CD4-positive, alpha-beta T cell treated with Interleukin-4 for 1 hour (primary cell): Measurements from ENCODE around the gene PREP.
"Not testable (repeated sequence)": the region's sequence is repeated elsewhere in the genome, so short reads cannot be mapped to it uniquely, and the experiment has no call there.

ENCODE experiments used
- DNase-seq, 2 donors: peaks; one replicate each; pipeline ENCODE4 v3.0.0-alpha.2; 2020 to 2022

The PREP gene

DNA sequence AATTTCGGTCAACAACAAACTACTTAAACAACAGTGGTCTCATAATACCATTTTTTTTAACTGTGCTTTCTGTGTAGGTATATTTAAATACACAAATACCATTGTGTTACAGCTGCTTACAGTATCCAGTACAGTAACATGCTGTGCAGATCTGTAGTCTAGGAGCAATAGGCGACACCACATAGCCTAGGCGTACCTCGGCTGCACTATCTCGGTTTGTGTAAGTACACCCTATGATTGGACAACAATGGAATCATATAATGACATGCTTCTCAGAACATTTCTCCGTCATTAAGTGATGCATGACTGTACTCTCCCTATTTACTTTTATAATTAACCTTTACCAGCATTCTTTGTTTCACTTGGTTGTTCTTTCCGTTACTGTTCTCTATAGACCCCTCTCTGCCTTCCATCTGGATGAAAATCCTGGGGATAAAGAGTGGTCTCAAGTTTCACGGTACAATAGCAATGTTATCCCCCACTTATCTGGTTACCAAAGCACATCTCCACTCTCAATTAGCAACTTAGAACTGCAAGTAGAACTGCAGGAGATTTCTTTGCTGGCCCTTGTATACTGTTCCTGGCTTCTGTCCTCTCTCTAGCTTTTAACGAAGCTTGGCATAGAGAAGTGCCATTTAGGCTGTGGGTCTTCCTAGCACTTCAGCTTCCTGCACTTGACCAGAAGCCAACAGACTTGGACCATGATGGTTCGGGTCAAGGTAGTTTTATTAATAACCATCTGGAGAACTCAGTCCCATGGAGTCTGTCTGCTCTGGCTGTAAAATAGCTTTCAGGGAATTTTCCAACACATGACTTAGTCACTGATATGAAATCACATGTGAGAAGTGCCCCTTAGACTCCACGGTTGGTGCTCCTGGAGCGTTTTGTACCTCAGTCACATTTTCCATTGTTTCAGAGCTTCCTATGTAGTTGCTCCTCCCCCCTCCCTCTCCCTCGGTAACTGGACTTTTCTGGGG lies 142.7 kb downstream of the PREP start:
- DNase-seq: no peak

DNA sequence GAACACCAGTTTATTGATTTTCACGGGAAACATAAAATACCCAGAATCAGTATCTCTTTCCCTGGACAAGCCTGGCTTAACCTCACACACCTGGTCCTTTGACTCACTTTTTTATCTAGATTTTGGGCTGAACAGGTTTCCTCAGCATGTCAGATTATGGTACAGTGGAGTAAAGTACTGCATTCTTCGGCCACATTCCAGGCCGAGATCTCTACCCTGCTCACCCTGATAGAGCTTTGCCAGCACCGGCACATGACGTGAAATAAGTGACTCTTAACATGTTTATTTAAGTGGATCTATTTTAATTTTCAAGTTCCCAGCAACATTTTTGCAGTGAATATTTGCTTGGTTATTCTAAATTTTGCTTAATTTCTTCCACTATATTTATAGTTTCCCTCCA lies 144.1 kb downstream of the PREP start:
- no peak for DNase-seq

DNA sequence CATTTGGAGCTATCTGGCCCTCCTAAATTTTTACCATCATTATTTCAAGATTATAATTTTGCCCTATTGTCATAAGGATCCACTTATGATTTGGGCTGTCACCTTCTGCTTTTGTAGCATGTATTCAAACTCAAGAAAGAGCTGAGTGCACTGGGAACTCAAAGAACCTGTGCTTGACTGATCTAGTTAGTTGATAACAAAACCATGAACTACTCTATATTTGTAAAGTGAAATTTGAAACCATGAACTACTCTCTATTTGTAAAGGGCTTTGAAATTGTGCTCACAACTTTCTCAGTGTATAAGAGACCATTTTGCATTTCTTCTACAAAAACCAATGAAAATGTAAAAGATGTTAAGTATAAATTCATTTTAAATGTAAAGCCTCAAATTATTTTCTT lies 145.5 kb downstream of the PREP start:
- no peak for DNase-seq

DNA sequence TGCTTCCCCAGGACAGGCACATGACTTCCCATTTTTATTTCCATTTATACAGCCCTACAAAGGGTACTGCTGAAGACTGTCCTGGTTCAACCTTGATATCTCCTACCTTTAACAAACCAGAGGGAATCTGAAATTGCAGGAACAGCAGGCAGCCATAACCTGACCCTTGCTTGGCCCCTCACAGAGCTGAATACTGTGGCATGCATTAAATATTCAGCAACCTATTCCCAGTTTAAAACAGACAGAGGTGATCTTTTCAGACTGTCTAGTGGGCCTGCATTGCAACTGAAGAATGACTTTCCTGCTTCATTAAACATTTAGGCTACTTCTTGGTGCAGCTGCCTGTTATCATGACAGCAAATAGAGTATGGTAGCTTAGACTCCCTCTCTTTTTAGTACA lies 146.3 kb downstream of the PREP start:
- DNase-seq: no peak

DNA sequence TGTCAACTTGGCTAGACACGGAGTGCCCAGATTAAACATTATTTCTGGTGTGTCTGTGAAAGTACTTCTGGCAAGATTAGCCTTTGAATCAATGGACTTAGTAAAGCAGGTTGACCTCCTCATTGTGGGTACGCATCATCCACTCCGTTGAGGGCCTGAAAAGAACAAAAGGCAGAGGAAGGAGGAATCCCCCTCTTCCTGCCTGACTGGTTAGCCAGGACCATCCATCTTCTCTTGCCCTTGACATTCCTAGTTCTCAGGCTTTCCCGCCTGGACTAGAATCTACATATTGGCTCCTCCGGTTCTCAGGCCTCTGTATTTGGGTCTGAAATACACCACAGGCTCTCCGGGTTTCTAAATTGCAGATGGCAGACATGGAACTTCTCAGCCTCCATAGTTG lies 149.1 kb downstream of the PREP start:
- no peak for DNase-seq

DNA sequence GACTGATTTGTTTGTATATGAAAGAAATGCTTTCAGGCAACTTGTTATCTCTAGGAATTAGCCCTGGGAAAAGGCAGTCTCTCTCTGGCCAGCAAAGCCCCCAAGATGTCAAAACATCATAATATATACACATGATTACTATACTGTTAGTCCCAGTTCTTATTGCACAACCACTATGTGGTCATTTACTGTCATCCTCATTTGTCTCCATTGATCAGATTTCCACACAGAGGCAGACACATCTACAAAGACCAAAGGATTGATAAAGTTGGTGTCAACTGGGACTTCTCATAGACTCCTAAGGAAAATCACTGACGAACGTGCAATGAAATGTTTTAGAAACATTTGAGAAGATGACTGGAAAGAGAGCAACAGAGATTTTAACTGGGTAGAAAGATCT lies 151.2 kb downstream of the PREP start:
- no peak for DNase-seq

DNA sequence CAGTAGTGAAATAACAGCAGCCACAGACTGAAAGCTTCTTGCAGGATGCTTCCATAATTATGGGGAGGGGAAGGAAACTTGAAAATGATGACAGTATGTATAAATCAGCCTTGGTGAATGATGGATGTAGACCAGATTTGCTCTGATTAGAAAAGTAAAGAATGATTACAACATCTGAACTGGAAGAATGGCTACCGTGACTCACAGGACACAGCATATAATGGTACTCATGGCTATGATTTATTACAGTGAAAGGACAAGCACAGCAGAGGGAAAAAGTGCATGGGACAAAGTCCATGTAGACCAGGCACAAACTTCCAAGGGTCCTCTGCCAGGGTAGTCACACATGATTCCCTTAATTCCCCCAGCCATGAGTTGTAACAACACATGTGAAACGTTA lies 152.3 kb downstream of the PREP start:
- DNase-seq: no peak

DNA sequence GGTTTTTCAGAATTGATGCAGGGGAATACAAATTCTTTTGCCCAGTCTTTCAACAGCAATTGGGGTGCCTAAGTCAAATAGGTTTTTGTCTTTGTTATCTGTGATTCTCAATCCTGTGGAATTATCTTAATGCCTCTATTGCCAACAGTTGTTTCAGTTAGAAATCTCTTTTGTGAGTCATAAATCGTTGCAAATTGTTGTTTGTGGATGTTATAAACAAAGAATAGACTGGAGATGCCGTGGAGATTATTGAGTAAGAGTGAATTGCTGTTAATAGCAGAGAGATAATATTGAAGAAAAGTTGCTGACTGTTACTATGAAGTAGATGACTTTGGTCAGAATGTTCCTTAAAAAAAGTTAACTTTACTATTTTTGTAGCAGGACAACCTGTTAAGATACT lies 159.4 kb downstream of the PREP start:
- no peak for DNase-seq

DNA sequence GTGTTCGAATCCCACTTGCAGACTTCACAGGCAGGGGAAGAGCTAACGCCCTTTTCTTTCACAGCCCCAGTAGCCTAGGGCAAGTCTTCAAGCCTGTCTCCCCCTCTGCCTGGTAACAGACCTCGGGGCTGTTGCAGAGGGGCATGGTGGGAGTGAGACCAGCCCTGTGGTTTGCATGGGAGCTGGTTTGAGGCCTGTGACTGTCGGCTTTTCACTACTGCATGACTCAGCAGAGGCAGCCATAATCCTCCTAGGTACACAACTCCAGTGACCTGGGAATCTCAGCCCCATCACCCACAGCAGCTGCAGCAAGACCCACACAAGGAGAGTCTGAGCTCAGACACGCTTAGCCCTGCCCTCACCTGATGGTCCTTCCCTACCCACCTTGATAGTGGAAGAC lies 167.7 kb downstream of the PREP start:
- no peak for DNase-seq

DNA sequence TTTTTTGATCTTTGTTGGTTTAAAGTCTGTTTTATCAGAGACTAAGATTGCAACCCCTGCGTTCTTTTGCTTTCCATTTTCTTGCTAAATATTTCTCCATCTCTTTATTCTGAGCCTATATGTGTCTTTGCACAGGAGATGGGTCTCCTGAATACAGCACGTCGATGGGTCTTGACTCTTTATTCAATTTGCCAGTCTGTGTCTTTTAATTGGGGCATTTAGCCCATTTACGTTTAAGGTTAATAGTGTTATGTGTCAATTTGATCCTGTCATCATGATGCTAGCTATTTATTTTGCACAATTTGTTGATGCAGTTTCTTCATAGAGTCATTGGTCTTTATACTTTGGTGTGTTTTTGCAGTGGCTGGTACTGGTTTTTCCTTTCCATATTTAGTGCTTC lies 171.1 kb downstream of the PREP start:
- not testable (repeated sequence) for DNase-seq
